Activated CD8-positive, alpha-beta memory T cell treated with anti-CD3 and anti-CD28 coated beads, Interleukin-2, amount 10 ng/mL, durations not matched to agents 7 days and 5 days (primary cell): ENCODE results near the gene BTF3. TPM values are rescaled to one million over a fixed set of nuclear protein-coding genes. Genes with fewer than 3 reads are reported as not detected.
"Not testable (repeated sequence)": the region's sequence is repeated elsewhere in the genome, so short reads cannot be mapped to it uniquely, and the experiment has no call there.

Source experiments
- ATAC-seq: fragments of 150-1000 bp; cut with Tn5 transposase; one replicate; pipeline ENCODE4 v1.10.0; 2021; ENCODE audit warnings: moderate library complexity
- CTCF ChIA-PET: fragments of 350-600 bp; sonication (Branson Sonifier 250); formaldehyde crosslinking; loops from one replicate; lab custom pipeline; 2021; ENCODE audit warnings: antibody characterized with exemption; lab: Charles Lee
- DNase-seq: peaks from one replicate; pipeline ENCODE4 v3.0.0-alpha.2; 2020
- H3K27ac Mint-ChIP-seq: one replicate; pipeline ENCODE4 v1.8.0; 2021; ENCODE audit warnings: mild to moderate bottlenecking, mixed read lengths
- H3K27me3 Mint-ChIP-seq: one replicate; pipeline ENCODE4 v1.8.0; 2021; ENCODE audit warnings: mixed read lengths
- H3K36me3 Mint-ChIP-seq: one replicate; pipeline ENCODE4 v1.8.0; 2021; ENCODE audit warnings: mild to moderate bottlenecking, mixed read lengths
- H3K4me1 Mint-ChIP-seq: one replicate; pipeline ENCODE4 v1.8.0; 2021; ENCODE audit warnings: mixed read lengths
- H3K4me3 Mint-ChIP-seq: one replicate; pipeline ENCODE4 v1.8.0; 2021; ENCODE audit warnings: mild to moderate bottlenecking, moderate library complexity, mixed read lengths
- H3K9me3 Mint-ChIP-seq: one replicate; pipeline ENCODE4 v1.8.0; 2022; ENCODE audit warnings: low read depth, mixed read lengths
- total RNA-seq, 2 experiments: library from RNA; stranded (reverse); gene quantifications; one replicate each; pipeline ENCODE4 v1.2.3, GENCODE V29; 2021

BTF3 gene
- total RNA-seq, 2 experiments from 2014 or later: 601 to 785 TPM

- H3K27me3 Mint-ChIP-seq: peaks cover 21% of the 10 kb centered on the region
- CTCF ChIA-PET, ATAC-seq, DNase-seq, H3K27ac Mint-ChIP-seq, H3K36me3 Mint-ChIP-seq, H3K9me3 Mint-ChIP-seq, H3K4me1 Mint-ChIP-seq, H3K4me3 Mint-ChIP-seq: not testable (repeated sequence)
These were observed 29.6 kb upstream of the BTF3 start for GRCh38 chr5:73468638-73469037.

GRCh38 chr5:73469878-73470277 is 28.4 kb upstream of the BTF3 start:
- Mint-ChIP-seq H3K9me3 (no peaks in the 10 kb centered on the region), H3K27ac (no peak overlapping the region), H3K27me3 (peaks cover 14% of the 10 kb centered on the region), H3K4me3 (no peak overlapping the region), H3K4me1 (no peaks in the 10 kb centered on the region), H3K36me3 (no peaks in the 10 kb centered on the region)
- no peak for ATAC-seq
- DNase-seq: no peak
- CTCF ChIA-PET: no interaction called here

GRCh38 chr5:73471654-73472053 is 26.6 kb upstream of the BTF3 start:
- H3K36me3 Mint-ChIP-seq: no peaks in the 10 kb centered on the region
- H3K9me3 Mint-ChIP-seq: no peaks in the 10 kb centered on the region
- H3K27me3 Mint-ChIP-seq: peaks cover 11% of the 10 kb centered on the region
- CTCF ChIA-PET: interaction anchor here (1.4 kb wide), 1 partner anchor 20 kb away, joined by 5 read pairs; no protein-coding TSS in a partner anchor
- H3K4me1 Mint-ChIP-seq: no peaks in the 10 kb centered on the region
- H3K4me3 Mint-ChIP-seq: no peak overlapping the region
- DNase-seq (no peak), ATAC-seq (no peak)
- no peak overlapping the region for H3K27ac Mint-ChIP-seq

- Mint-ChIP-seq H3K36me3 (no peaks in the 10 kb centered on the region), H3K4me3 (no peak overlapping the region), H3K4me1 (no peaks in the 10 kb centered on the region), H3K27ac (no peak overlapping the region), H3K27me3 (peaks cover 8% of the 10 kb centered on the region), H3K9me3 (no peaks in the 10 kb centered on the region)
- CTCF ChIA-PET: interaction anchor here (1.4 kb wide), 1 partner anchor 21 kb away, joined by 5 read pairs; no protein-coding TSS in a partner anchor
- DNase-seq (no peak), ATAC-seq (no peak)
These were observed 26.1 kb upstream of the BTF3 start for GRCh38 chr5:73472116-73472515.

- DNase-seq: no peak
- H3K9me3 Mint-ChIP-seq: no peaks in the 10 kb centered on the region
- H3K4me3 Mint-ChIP-seq: no peak overlapping the region
- H3K27me3 Mint-ChIP-seq: peaks cover 15% of the 10 kb centered on the region
- CTCF ChIA-PET: no interaction called here
- no peak overlapping the region for H3K27ac Mint-ChIP-seq
- no peaks in the 10 kb centered on the region for H3K36me3 Mint-ChIP-seq
- no peaks in the 10 kb centered on the region for H3K4me1 Mint-ChIP-seq
- no peak for ATAC-seq
These were observed 17.7 kb upstream of the BTF3 start for GRCh38 chr5:73480500-73480899.

GRCh38 chr5:73482383-73483136 is 15.7 kb upstream of the BTF3 start:
- DNase-seq: no peak
- Mint-ChIP-seq H3K4me1 (no peaks in the 10 kb centered on the region), H3K9me3 (no peaks in the 10 kb centered on the region), H3K36me3 (no peaks in the 10 kb centered on the region), H3K4me3 (no peak overlapping the region), H3K27me3 (peaks cover 23% of the 10 kb centered on the region), H3K27ac (no peak overlapping the region)
- CTCF ChIA-PET: no interaction called here
- ATAC-seq: no peak

- no peaks in the 10 kb centered on the region for H3K9me3 Mint-ChIP-seq
- CTCF ChIA-PET: no interaction called here
- H3K4me1 Mint-ChIP-seq: no peaks in the 10 kb centered on the region
- ATAC-seq (no peak), DNase-seq (no peak)
- no peak overlapping the region for H3K27ac Mint-ChIP-seq
- H3K27me3 Mint-ChIP-seq: peaks cover 24% of the 10 kb centered on the region
- no peaks in the 10 kb centered on the region for H3K36me3 Mint-ChIP-seq
- no peak overlapping the region for H3K4me3 Mint-ChIP-seq
These were observed 14.6 kb upstream of the BTF3 start for GRCh38 chr5:73483676-73484075.

- ATAC-seq (no peak), DNase-seq (no peak)
- H3K9me3 Mint-ChIP-seq: no peaks in the 10 kb centered on the region
- H3K4me3 Mint-ChIP-seq: no peak overlapping the region
- CTCF ChIA-PET: no interaction called here
- peaks cover 25% of the 10 kb centered on the region for H3K27me3 Mint-ChIP-seq
- H3K27ac Mint-ChIP-seq: no peak overlapping the region
- H3K36me3 Mint-ChIP-seq: no peaks in the 10 kb centered on the region
- no peaks in the 10 kb centered on the region for H3K4me1 Mint-ChIP-seq
These were observed 13.7 kb upstream of the BTF3 start for GRCh38 chr5:73484511-73484910.

- CTCF ChIA-PET: interaction anchor here (1.6 kb wide), 1 partner anchor 9 kb away, joined by 3 read pairs; no protein-coding TSS in a partner anchor
- DNase-seq (no peak), ATAC-seq (no peak)
- Mint-ChIP-seq H3K9me3 (no peaks in the 10 kb centered on the region), H3K4me1 (no peaks in the 10 kb centered on the region), H3K27ac (no peak overlapping the region), H3K4me3 (no peak overlapping the region), H3K36me3 (no peaks in the 10 kb centered on the region), H3K27me3 (peaks cover 24% of the 10 kb centered on the region)
These were observed 12.5 kb upstream of the BTF3 start for GRCh38 chr5:73485715-73486114.

- H3K4me1 Mint-ChIP-seq: no peaks in the 10 kb centered on the region
- ATAC-seq (no peak), DNase-seq (no peak)
- no peak overlapping the region for H3K27ac Mint-ChIP-seq
- H3K4me3 Mint-ChIP-seq: no peak overlapping the region
- peaks cover 24% of the 10 kb centered on the region for H3K27me3 Mint-ChIP-seq
- no peaks in the 10 kb centered on the region for H3K9me3 Mint-ChIP-seq
- CTCF ChIA-PET: interaction anchor here (0.6 to 1.6 kb wide), 2 partner anchors 9 to 321 kb away, joined by 3 read pairs; no protein-coding TSS in a partner anchor
- no peaks in the 10 kb centered on the region for H3K36me3 Mint-ChIP-seq
These were observed 11.9 kb upstream of the BTF3 start for GRCh38 chr5:73486119-73486899.

GRCh38 chr5:73487257-73487656 is 11.0 kb upstream of the BTF3 start:
- CTCF ChIA-PET: interaction anchor here (0.8 kb wide), 1 partner anchor 33 kb away, joined by 3 read pairs; no protein-coding TSS in a partner anchor
- H3K4me3 Mint-ChIP-seq, DNase-seq, ATAC-seq, H3K9me3 Mint-ChIP-seq, H3K36me3 Mint-ChIP-seq, H3K27ac Mint-ChIP-seq, H3K4me1 Mint-ChIP-seq: not testable (repeated sequence)
- H3K27me3 Mint-ChIP-seq: peaks cover 26% of the 10 kb centered on the region

GRCh38 chr5:73487815-73488214 is 10.4 kb upstream of the BTF3 start:
- no peaks in the 10 kb centered on the region for H3K9me3 Mint-ChIP-seq
- CTCF ChIA-PET: interaction anchor here (0.8 kb wide), 1 partner anchor 32 kb away, joined by 3 read pairs; no protein-coding TSS in a partner anchor
- H3K27me3 Mint-ChIP-seq: peaks cover 29% of the 10 kb centered on the region
- H3K36me3 Mint-ChIP-seq: no peaks in the 10 kb centered on the region
- DNase-seq (no peak), ATAC-seq (no peak)
- no peak overlapping the region for H3K27ac Mint-ChIP-seq
- H3K4me3 Mint-ChIP-seq: no peak overlapping the region
- no peaks in the 10 kb centered on the region for H3K4me1 Mint-ChIP-seq

GRCh38 chr5:73488806-73489205 is 9.4 kb upstream of the BTF3 start:
- no peak overlapping the region for H3K27ac Mint-ChIP-seq
- H3K4me1 Mint-ChIP-seq: no peaks in the 10 kb centered on the region
- ATAC-seq (no peak), DNase-seq (no peak)
- CTCF ChIA-PET: interaction anchor here (1.0 kb wide), 1 partner anchor 9 kb away, joined by 4 read pairs; no protein-coding TSS in a partner anchor
- peaks cover 36% of the 10 kb centered on the region for H3K27me3 Mint-ChIP-seq
- no peak overlapping the region for H3K4me3 Mint-ChIP-seq
- no peaks in the 10 kb centered on the region for H3K36me3 Mint-ChIP-seq
- no peaks in the 10 kb centered on the region for H3K9me3 Mint-ChIP-seq
